ENCODE data around the gene IGSF9B. TPM values are rescaled to one million over a fixed set of nuclear protein-coding genes. Genes with fewer than 3 reads are reported as not detected.

The IGSF9B gene
- polyA plus RNA-seq, 1 donor (not counting 4 experiments of a cell fraction or from before 2014, with no cell fraction given) = 0.66 TPM

GRCh38 chr11:133895551-133895950 lies 61.2 kb downstream of the IGSF9B start:
- Histone ChIP-seq H3K79me2 (ENCODE audit: control insufficient read depth, insufficient read depth, low read length) (no peaks in the 10 kb centered on the region), H2AFZ (ENCODE audit: control insufficient read depth, low read length) (no peak overlapping the region), H4K20me1 (ENCODE audit: control insufficient read depth, extremely low read depth, insufficient read depth, low read length) (no peaks in the 10 kb centered on the region), H3K4me1 (ENCODE audit: control insufficient read depth, extremely low read depth, insufficient read depth, low read length) (no peaks in the 10 kb centered on the region), H3K27ac (ENCODE audit: control insufficient read depth, insufficient read depth, low read length) (no peak overlapping the region), H3K9me1 (ENCODE audit: control insufficient read depth, extremely low read depth, insufficient read depth, low read length) (no peaks in the 10 kb centered on the region), H3K9me3 (ENCODE audit: control insufficient read depth, low read depth, low read length) (no peaks in the 10 kb centered on the region), H3K36me3 (ENCODE audit: control insufficient read depth in 2 of 2, extremely low read depth in 1 of 2, insufficient read depth in 2 of 2, low read length in 2 of 2) (no peaks in the 10 kb centered on the region), H3K9ac (ENCODE audit: control insufficient read depth, extremely low read depth, insufficient read depth, low read length) (no peak overlapping the region), H3K4me2 (ENCODE audit: control insufficient read depth, extremely low read depth, insufficient read depth, low read depth, low read length) (no peak overlapping the region), H3K27me3 (ENCODE audit: control insufficient read depth, extremely low read depth, insufficient read depth, low read length) (no peaks in the 10 kb centered on the region), H3K4me3 (ENCODE audit: control insufficient read depth in 2 of 3, extremely low read depth in 1 of 3, insufficient read depth in 2 of 3, low read depth in 1 of 3, low read length in 3 of 3) (no peak overlapping the region)
- no peak for TF ChIP-seq EZH2 (IDR thresholded peaks at IDR 0.05; ENCODE audit: low read length)
- TF ChIP-seq CTCF (optimal IDR thresholded peaks at IDR 0.05 in 1 of 3, IDR thresholded peaks at IDR 0.05 in 1 of 3, conservative IDR thresholded peaks at IDR 0.05 in 1 of 3; ENCODE audit: extremely low read depth in 1 of 3, insufficient read depth in 2 of 3, low read length in 3 of 3) = no peak
- dilution Hi-C loops (cut with MboI; ENCODE audit: extremely low pct_ligation_motif_present, low sequenced_read_pairs) = no loop called here
- no peak for DNase-seq (ENCODE audit: low read depth, low spot score)
- no peak for FAIRE-seq

- H3K36me3 ChIP-seq (ENCODE audit: control insufficient read depth in 2 of 2, extremely low read depth in 1 of 2, insufficient read depth in 2 of 2, low read length in 2 of 2) = no peaks in the 10 kb centered on the region
- no peaks in the 10 kb centered on the region for H3K9me3 ChIP-seq (ENCODE audit: control insufficient read depth, low read depth, low read length)
- H3K79me2 ChIP-seq (ENCODE audit: control insufficient read depth, insufficient read depth, low read length) = no peaks in the 10 kb centered on the region
- no peak overlapping the region for H3K4me2 ChIP-seq (ENCODE audit: control insufficient read depth, extremely low read depth, insufficient read depth, low read depth, low read length)
- TF ChIP-seq EZH2 (IDR thresholded peaks at IDR 0.05; ENCODE audit: low read length) = no peak
- no peak for TF ChIP-seq CTCF (optimal IDR thresholded peaks at IDR 0.05 in 1 of 3, IDR thresholded peaks at IDR 0.05 in 1 of 3, conservative IDR thresholded peaks at IDR 0.05 in 1 of 3; ENCODE audit: extremely low read depth in 1 of 3, insufficient read depth in 2 of 3, low read length in 3 of 3)
- FAIRE-seq = no peak
- H3K9me1 ChIP-seq (ENCODE audit: control insufficient read depth, extremely low read depth, insufficient read depth, low read length) = no peaks in the 10 kb centered on the region
- no peaks in the 10 kb centered on the region for H4K20me1 ChIP-seq (ENCODE audit: control insufficient read depth, extremely low read depth, insufficient read depth, low read length)
- no peaks in the 10 kb centered on the region for H3K4me1 ChIP-seq (ENCODE audit: control insufficient read depth, extremely low read depth, insufficient read depth, low read length)
- H3K27ac ChIP-seq (ENCODE audit: control insufficient read depth, insufficient read depth, low read length) = no peak overlapping the region
- no peak for DNase-seq (ENCODE audit: low read depth, low spot score)
- no peak overlapping the region for H3K4me3 ChIP-seq (ENCODE audit: control insufficient read depth in 2 of 3, extremely low read depth in 1 of 3, insufficient read depth in 2 of 3, low read depth in 1 of 3, low read length in 3 of 3)
- no peak overlapping the region for H2AFZ ChIP-seq (ENCODE audit: control insufficient read depth, low read length)
- no peaks in the 10 kb centered on the region for H3K27me3 ChIP-seq (ENCODE audit: control insufficient read depth, extremely low read depth, insufficient read depth, low read length)
- no peak overlapping the region for H3K9ac ChIP-seq (ENCODE audit: control insufficient read depth, extremely low read depth, insufficient read depth, low read length)
- dilution Hi-C loops (cut with MboI; ENCODE audit: extremely low pct_ligation_motif_present, low sequenced_read_pairs) = no loop called here
These were observed 61.7 kb downstream of the IGSF9B start for GRCh38 chr11:133895061-133895479.

All from keratinocyte (primary cell).